Activated CD4-positive, alpha-beta memory T cell treated with anti-CD3 and anti-CD28 coated beads, Interleukin-2, amount 10 ng/mL, durations not matched to agents 7 days and 5 days (primary cell): ENCODE measurements around the gene HINT2. TPM values are rescaled to one million over a fixed set of nuclear protein-coding genes. Genes with fewer than 3 reads are reported as not detected.

Source experiments
- CTCF ChIA-PET: fragments of 350-600 bp; sonication (Branson Sonifier 250); formaldehyde crosslinking; loops from one replicate; lab custom pipeline; 2021; ENCODE audit warnings: antibody characterized with exemption, inconsistent platforms; lab: Charles Lee
- POLR2A ChIA-PET: fragments of 350-600 bp; sonication (Branson Sonifier 250); formaldehyde crosslinking; loops from one replicate; lab custom pipeline; 2021; ENCODE audit warnings: antibody characterized with exemption; lab: Charles Lee
- DNase-seq: peaks from one replicate; pipeline ENCODE4 v3.0.0-alpha.2; 2020
- H3K27ac Mint-ChIP-seq: one replicate; pipeline ENCODE4 v1.8.0; 2021; ENCODE audit warnings: mild to moderate bottlenecking, mixed read lengths
- H3K27me3 Mint-ChIP-seq: one replicate; pipeline ENCODE4 v1.8.0; 2021; ENCODE audit warnings: mixed read lengths
- H3K36me3 Mint-ChIP-seq: one replicate; pipeline ENCODE4 v1.8.0; 2021; ENCODE audit warnings: low read depth, mixed read lengths
- H3K4me1 Mint-ChIP-seq: one replicate; pipeline ENCODE4 v1.8.0; 2021; ENCODE audit warnings: mixed read lengths
- H3K4me3 Mint-ChIP-seq: one replicate; pipeline ENCODE4 v1.8.0; 2021; ENCODE audit warnings: mild to moderate bottlenecking, mixed read lengths
- H3K9me3 Mint-ChIP-seq: one replicate; pipeline ENCODE4 v1.8.0; 2021; ENCODE audit warnings: mixed read lengths
- total RNA-seq, 2 experiments: library from RNA; stranded (reverse); gene quantifications; one replicate each; pipeline ENCODE4 v1.2.3, GENCODE V29; 2021

HINT2 gene
- total RNA-seq, 2 experiments from 2014 or later, result 77.8 to 79.2 TPM

DNA sequence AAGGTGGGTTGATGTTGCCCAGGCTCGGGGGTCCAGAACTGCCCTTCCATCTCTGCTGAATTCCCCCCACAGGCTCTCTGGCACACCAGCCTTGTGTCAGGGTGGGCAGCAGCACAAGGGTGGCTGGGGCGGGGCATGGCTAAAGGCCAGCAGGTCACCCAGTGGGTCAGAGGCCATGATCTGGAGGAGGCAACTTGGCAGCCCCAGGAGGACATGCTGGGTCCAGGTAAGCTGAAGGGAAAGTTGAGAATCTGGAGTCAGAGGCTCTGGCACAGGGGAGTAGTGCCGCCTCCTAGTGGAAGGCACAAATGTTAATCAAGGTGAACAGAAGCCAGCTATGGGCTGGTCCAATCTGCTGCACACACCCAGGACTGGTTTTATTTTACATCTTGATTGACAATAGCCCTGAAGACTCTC lies 20.4 kb upstream of the HINT2 start:
- Mint-ChIP-seq H3K27me3 (no peaks in the 10 kb centered on the region), H3K27ac (no peak overlapping the region), H3K4me3 (no peak overlapping the region), H3K4me1 (peaks cover 3% of the 10 kb centered on the region), H3K9me3 (no peaks in the 10 kb centered on the region), H3K36me3 (no peaks in the 10 kb centered on the region)
- DNase-seq, result peak; percentile 29
- POLR2A ChIA-PET, result no interaction called here
- CTCF ChIA-PET, result interaction anchor here (0.6 to 3.8 kb wide), 17 partner anchors 9 to 224 kb away, joined by 3 to 29 read pairs (median 3); partner anchors contain the start of genes HINT2 and SPAG8

DNA sequence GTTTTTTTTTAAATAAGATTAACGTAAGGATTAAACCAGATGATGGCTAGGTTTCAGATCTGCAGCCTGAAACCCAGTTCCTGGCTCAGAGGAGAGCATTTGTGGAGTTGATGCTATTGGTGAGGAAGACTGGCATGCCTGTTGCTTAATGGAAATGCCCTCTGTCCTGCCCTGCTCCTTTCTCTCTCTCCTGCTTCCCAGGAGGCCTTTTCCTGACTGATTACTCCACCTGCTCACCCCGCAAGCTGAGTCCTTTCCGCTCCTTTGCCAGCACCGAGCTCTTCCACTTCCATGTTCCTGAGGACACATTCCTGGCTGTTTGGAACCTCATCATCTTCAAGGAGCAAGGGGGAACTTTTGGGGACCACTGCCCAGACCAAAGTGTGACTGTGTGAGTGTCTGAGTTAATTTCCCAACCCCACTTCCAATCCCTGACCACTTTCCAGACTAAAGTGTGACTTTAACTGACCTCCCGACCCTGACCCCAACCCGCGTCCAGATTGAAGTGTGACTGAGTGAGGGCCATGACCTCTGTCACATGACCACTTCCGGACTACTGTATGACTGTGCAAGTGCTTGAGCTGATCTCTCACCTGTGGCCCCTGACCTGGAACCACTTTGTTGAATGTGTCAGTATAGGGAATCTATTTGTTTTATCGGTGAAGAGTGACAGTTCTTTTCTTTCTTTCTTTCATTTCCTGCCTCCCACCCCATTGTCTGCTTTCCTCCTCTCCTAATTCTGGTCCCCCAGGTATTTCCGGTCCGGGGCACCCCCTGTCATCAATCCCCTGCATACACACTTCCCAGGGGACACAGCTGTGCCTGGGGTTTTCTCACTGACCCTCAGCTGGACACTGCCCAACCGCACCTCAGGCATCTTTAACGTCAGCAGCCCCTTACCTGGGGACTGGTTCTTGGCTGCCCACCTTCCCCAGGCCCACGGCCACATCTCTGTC lies 19.7 kb upstream of the HINT2 start:
- no peaks in the 10 kb centered on the region for H3K27me3 Mint-ChIP-seq
- DNase-seq, result no peak
- POLR2A ChIA-PET, result no interaction called here
- peaks cover 7% of the 10 kb centered on the region for H3K4me1 Mint-ChIP-seq
- CTCF ChIA-PET, result interaction anchor here (0.6 to 3.8 kb wide), 15 partner anchors 8 to 281 kb away, joined by 3 to 29 read pairs (median 3); partner anchors contain the start of genes HINT2 and SPAG8
- H3K36me3 Mint-ChIP-seq, result no peaks in the 10 kb centered on the region
- no peak overlapping the region for H3K4me3 Mint-ChIP-seq
- H3K9me3 Mint-ChIP-seq, result no peaks in the 10 kb centered on the region
- H3K27ac Mint-ChIP-seq, result no peak overlapping the region

DNA sequence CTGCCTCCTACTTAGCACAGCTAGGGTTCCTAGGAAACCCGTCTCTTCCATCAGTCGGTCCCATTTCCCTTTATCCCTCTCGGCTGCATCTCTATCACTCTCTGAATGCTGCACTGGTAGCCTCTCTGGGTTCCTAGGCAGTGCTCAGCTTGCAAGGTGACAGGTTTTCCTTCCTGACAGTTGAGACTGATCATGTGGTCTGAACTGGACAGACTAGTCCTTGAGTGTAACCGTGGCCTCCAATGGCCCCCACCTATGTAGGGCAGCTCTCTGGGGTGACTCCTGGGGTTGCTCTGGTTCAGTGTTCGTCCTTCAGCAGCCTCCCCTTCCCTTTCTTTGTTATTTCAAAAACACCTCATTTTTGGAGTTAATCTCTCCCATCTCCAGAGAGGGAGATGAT lies 18.0 kb upstream of the HINT2 start:
- ChIA-PET POLR2A (no interaction called here), CTCF (interaction anchor here (0.8 to 1.1 kb wide), 2 partner anchors 45 to 50 kb away, joined by 3 read pairs; no protein-coding TSS in a partner anchor)
- H3K9me3 Mint-ChIP-seq, result no peaks in the 10 kb centered on the region
- no peak for DNase-seq
- peaks cover 3% of the 10 kb centered on the region for H3K27me3 Mint-ChIP-seq
- H3K4me3 Mint-ChIP-seq, result no peak overlapping the region
- peaks cover 16% of the 10 kb centered on the region for H3K4me1 Mint-ChIP-seq
- H3K36me3 Mint-ChIP-seq, result no peaks in the 10 kb centered on the region
- H3K27ac Mint-ChIP-seq, result no peak overlapping the region

DNA sequence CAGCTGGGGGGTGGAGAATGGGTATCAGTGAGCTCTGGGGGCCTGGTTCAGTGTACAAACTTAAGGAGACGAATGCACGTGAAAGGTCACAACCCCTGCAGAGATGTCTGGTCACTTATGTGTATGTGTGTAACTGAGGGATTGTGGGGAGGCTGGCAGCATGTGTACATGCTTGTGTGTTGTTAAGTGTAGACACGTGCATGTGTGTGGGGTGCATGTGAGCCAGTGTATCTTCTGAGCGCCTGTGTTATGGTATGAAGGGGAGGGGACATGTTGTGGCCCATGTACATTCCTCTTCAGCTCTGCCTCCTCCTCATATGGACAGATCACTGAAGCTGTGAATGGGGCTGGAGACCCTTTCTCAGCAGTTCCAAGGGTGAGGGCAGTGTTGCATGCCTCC lies 16.2 kb upstream of the HINT2 start:
- Mint-ChIP-seq H3K4me1 (peaks cover 25% of the 10 kb centered on the region), H3K27me3 (peaks cover 5% of the 10 kb centered on the region), H3K36me3 (no peaks in the 10 kb centered on the region), H3K4me3 (no peak overlapping the region), H3K27ac (no peak overlapping the region), H3K9me3 (no peaks in the 10 kb centered on the region)
- DNase-seq, result no peak
- ChIA-PET CTCF (interaction anchor here (0.7 kb wide), 1 partner anchor 41 kb away, joined by 3 read pairs; no protein-coding TSS in a partner anchor), POLR2A (interaction anchor here (1.0 kb wide), 1 partner anchor 17 kb away, joined by 3 read pairs; the partner anchor contains the start of gene HINT2)

DNA sequence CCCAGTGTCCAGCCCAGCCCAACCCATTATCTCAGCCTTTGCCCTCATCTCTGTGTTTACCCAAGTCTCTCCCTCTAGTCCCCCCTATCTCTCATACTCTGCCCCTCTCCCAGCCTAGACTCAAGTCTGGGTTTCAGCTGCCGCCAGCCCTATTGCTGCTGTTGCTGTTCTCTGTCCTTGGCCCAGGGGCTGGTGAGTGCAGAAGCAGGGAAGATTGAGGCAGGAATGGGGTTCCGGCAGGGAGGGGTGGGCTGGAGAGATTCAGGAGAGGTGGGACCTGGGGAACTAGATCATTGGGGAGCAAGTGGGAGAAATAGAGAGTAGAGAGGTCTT lies 14.9 kb upstream of the HINT2 start:
- no peaks in the 10 kb centered on the region for H3K36me3 Mint-ChIP-seq
- H3K9me3 Mint-ChIP-seq, result no peaks in the 10 kb centered on the region
- ChIA-PET POLR2A (interaction anchor here (0.9 to 1.8 kb wide), 2 partner anchors 15 to 18 kb away, joined by 4 to 6 read pairs; partner anchors contain the start of genes HINT2 and SPAG8), CTCF (no interaction called here)
- H3K4me3 Mint-ChIP-seq, result peak overlapping the region; percentile 79
- DNase-seq, result no peak
- H3K27me3 Mint-ChIP-seq, result peaks cover 5% of the 10 kb centered on the region
- H3K27ac Mint-ChIP-seq, result peak overlapping the region; percentile 17
- H3K4me1 Mint-ChIP-seq, result peaks cover 26% of the 10 kb centered on the region

DNA sequence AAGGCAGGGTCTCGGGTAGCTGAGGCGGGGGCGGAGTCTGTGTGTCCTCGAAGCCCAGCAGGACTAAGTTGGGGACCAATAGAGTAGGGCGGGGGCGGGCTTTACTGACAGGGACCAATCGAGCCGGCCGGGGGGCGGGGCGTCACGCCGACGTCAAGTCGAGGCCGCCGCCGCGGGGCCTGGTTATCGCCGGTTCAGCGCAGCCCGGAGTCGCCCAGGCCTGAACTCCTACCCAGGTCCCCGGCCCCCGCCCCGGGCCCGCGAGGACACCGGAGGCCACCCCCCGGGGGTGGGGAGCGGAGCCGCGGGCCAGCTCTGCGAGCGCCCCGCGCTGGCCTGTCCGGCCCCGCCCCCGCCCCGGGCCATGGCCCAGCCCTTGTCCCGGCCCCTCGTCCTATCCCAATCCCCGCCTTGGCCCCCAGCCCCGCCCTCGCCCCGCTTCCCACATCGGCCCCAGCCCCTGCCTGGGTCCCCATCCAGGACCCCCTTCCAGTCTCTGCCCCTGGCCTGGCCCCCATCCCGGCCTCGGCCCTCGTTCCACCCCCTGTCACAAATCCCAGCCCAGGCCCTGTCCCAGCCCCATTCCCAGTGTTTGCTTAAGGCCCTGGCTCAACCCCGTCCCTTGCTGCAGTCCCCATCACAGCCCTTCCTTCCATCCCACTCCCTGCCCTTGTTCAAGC lies 14.4 kb upstream of the HINT2 start, which contains the start of gene TMEM8B:
TSS of gene TMEM8B (plus strand) at position 145 of the 680 bp plus-strand sequence. CDS start at position 365, 220 bp downstream.
- ChIA-PET POLR2A (interaction anchor here (0.9 to 1.8 kb wide), 2 partner anchors 15 to 17 kb away, joined by 4 to 6 read pairs; partner anchors contain the start of genes HINT2 and SPAG8), CTCF (interaction anchor here (0.6 to 1.5 kb wide), 3 partner anchors 39 to 179 kb away, joined by 3 to 4 read pairs (median 3); partner anchors contain the start of gene SIT1)
- Mint-ChIP-seq H3K9me3 (no peaks in the 10 kb centered on the region), H3K36me3 (no peaks in the 10 kb centered on the region), H3K27me3 (peaks cover 5% of the 10 kb centered on the region), H3K4me3 (peak within 1 kb of the TSS; percentile 82), H3K4me1 (peaks cover 23% of the 10 kb centered on the region), H3K27ac (peak within 1 kb of the TSS; percentile 53)
- DNase-seq, result peak; percentile 94

DNA sequence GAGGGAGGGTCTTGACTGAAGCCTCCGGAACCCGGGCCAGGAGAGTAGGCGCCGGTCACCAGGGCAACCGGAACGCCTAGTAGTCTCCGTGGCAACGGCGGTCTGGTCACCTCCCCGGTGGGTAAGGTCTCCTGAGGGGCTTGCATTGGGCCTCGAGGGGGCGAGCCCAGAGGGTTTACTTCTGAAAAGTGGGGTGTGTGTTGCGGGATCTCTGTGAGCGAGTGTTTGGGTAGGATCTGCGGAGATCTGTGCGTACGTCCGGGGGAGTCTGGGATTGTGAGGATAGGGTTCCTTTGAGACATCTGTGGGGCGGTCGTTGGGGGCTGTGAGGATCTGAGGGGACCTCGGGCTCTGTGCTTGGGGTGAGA lies 13.9 kb upstream of the HINT2 start, which contains the start of gene FAM221B:
TSS of gene FAM221B (minus strand) at position 17 of the 368 bp plus-strand sequence. CDS start 2,571 bp downstream, outside the sequence.
- peak within 1 kb of the TSS; percentile 82 for H3K4me3 Mint-ChIP-seq
- H3K4me1 Mint-ChIP-seq, result peaks cover 23% of the 10 kb centered on the region
- H3K27me3 Mint-ChIP-seq, result peaks cover 5% of the 10 kb centered on the region
- H3K9me3 Mint-ChIP-seq, result no peaks in the 10 kb centered on the region
- peak; percentile 50 for DNase-seq
- CTCF ChIA-PET, result interaction anchor here (0.6 to 1.5 kb wide), 4 partner anchors 13 to 178 kb away, joined by 3 to 4 read pairs (median 3); partner anchors contain the start of gene SIT1
- POLR2A ChIA-PET, result interaction anchor here (0.9 to 1.8 kb wide), 2 partner anchors 14 to 17 kb away, joined by 4 to 6 read pairs; partner anchors contain the start of genes HINT2 and SPAG8
- H3K27ac Mint-ChIP-seq, result peak within 1 kb of the TSS; percentile 53
- no peaks in the 10 kb centered on the region for H3K36me3 Mint-ChIP-seq

DNA sequence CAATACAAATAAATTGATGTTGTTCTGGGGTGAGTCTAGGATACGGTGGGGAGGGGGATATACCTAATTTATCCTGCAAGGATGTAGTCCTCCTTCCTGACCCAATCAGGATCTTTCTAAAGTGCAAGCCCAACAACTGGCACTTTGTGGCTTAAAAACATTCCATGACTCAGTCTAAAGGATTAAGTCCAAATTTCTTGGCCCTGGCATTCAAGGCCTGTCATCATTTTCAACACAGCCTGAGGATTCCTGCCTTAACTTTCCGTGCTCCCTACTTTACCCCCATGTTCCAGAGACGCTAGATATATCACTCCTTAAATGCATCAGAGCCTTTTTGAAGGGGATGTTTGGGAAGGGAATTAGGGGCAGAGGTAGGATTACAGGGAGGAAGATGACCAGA lies 12.6 kb upstream of the HINT2 start:
- CTCF ChIA-PET, result interaction anchor here (1.2 to 2.3 kb wide), 2 partner anchors 15 to 60 kb away, joined by 3 to 14 read pairs; partner anchors contain the start of gene SPAG8
- Mint-ChIP-seq H3K4me1 (peaks cover 23% of the 10 kb centered on the region), H3K36me3 (no peaks in the 10 kb centered on the region), H3K27ac (no peak overlapping the region), H3K4me3 (peak overlapping the region; percentile 31), H3K9me3 (no peaks in the 10 kb centered on the region), H3K27me3 (peaks cover 9% of the 10 kb centered on the region)
- DNase-seq, result no peak
- POLR2A ChIA-PET, result no interaction called here

DNA sequence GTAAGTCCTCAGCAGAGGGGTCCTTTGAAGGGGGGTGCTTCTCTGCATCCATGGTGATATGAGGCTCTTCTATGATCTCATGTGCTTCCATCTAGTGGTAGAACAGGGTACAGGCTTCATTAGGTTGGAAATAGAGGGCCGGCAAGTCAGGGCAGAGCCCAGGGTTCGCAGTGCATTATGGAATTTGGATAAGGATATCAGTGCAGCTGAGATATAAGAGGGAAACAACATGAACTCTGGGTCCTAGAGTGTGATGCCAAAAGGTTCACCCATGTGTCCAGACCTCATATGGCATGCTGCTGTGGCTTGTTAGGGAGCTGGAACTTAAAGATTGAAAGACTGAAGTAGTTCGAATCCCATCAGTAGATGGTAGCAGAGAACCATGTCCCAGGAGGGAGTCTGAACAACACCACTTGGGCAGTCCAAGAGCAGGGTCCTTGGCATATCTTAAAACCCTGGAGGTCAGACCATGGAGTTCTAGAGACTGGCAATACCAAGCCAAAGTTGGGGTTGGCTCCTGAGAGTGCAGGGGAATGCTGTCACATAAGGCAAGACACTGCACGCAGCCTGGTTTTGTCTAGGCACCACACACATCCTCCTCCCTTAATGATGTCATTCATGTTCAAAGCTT lies 11.3 kb upstream of the HINT2 start:
- Mint-ChIP-seq H3K36me3 (no peaks in the 10 kb centered on the region), H3K27ac (no peak overlapping the region), H3K27me3 (peaks cover 9% of the 10 kb centered on the region), H3K9me3 (no peaks in the 10 kb centered on the region), H3K4me1 (peaks cover 23% of the 10 kb centered on the region), H3K4me3 (no peak overlapping the region)
- ChIA-PET CTCF (interaction anchor here (0.6 to 3.2 kb wide), 22 partner anchors 10 to 630 kb away, joined by 3 to 35 read pairs (median 4); partner anchors contain the start of genes GBA2, HINT2, RGP1 and SPAG8), POLR2A (interaction anchor here (1.0 to 2.1 kb wide), 3 partner anchors 10 to 14 kb away, joined by 3 to 9 read pairs (median 6); partner anchors contain the start of genes HINT2 and SPAG8)
- peak; percentile 31 for DNase-seq

DNA sequence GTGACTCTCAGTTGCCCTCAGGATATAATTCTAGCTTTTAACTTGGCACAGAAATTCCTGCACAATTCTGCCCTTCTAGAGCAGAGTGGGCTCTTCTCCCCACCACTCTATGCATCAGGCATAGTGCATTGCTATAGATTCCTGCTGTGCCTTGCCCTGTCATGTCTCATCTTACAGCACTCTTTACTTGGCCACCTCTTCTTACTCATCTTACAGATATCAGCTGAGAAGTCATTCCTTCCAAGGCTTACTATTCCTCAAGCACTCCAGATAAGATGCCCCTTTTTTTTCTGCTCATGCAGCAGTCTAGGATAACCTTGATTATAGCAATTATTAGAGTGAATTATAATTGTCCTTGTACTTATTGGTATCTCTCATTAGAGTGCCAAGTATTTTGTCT lies 8.1 kb upstream of the HINT2 start:
- peaks cover 15% of the 10 kb centered on the region for H3K4me1 Mint-ChIP-seq
- H3K36me3 Mint-ChIP-seq, result no peaks in the 10 kb centered on the region
- no peak overlapping the region for H3K4me3 Mint-ChIP-seq
- no peaks in the 10 kb centered on the region for H3K9me3 Mint-ChIP-seq
- ChIA-PET CTCF (no interaction called here), POLR2A (no interaction called here)
- no peak overlapping the region for H3K27ac Mint-ChIP-seq
- no peak for DNase-seq
- peaks cover 6% of the 10 kb centered on the region for H3K27me3 Mint-ChIP-seq

DNA sequence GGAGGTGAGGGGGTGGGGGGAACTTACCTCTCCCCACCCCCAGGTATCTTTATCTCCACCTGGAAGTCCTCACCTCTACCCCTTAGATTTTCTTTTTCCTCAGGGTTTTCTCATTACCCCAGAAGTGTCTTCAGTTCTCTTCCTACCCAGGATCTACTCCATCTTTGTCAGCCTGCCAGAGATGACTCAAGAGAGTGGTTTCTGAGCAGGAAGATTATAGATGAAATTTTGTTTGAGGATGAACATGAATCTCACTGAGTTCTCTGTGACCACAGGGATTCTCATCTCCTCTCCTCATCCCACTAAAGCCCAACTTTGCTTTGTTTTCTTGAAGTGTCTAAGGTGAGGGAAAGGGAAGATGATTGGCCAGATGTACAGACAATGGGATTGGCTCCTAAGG lies 5.2 kb upstream of the HINT2 start:
- Mint-ChIP-seq H3K27me3 (peaks cover 7% of the 10 kb centered on the region), H3K27ac (no peak overlapping the region), H3K4me1 (peaks cover 9% of the 10 kb centered on the region), H3K4me3 (no peak overlapping the region), H3K9me3 (no peaks in the 10 kb centered on the region), H3K36me3 (no peaks in the 10 kb centered on the region)
- DNase-seq, result no peak
- ChIA-PET CTCF (interaction anchor here (1.0 kb wide), 1 partner anchor 8 kb away, joined by 3 read pairs; the partner anchor contains the start of gene SPAG8), POLR2A (no interaction called here)

DNA sequence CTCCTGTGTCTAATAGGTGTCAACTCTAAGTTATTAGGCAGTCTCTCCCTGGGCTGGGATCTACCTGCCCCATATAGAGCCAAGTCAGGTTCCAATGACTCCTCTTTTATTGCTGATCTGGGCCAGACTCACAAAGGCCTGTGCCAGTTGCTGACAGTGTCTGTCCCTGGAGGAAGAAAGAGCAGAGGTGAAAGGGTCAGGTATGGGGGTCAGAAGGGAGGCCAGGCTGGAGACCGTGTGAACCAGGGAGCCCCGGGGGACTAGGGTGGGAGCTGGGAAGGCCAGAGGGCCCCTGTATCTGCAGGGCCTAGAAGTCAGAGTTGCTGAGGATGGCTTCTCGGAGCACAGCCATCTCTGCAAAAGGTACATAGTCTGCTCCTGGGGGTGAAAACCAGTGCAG lies 3.5 kb upstream of the HINT2 start:
- ChIA-PET CTCF (no interaction called here), POLR2A (interaction anchor here (0.5 kb wide), 1 partner anchor 56 kb away, joined by 3 read pairs; no protein-coding TSS in a partner anchor)
- H3K27me3 Mint-ChIP-seq, result peaks cover 7% of the 10 kb centered on the region
- H3K4me3 Mint-ChIP-seq, result no peak overlapping the region
- no peaks in the 10 kb centered on the region for H3K9me3 Mint-ChIP-seq
- peaks cover 19% of the 10 kb centered on the region for H3K4me1 Mint-ChIP-seq
- H3K36me3 Mint-ChIP-seq, result no peaks in the 10 kb centered on the region
- no peak overlapping the region for H3K27ac Mint-ChIP-seq
- DNase-seq, result no peak
